Measurements from ENCODE around the gene LONRF2.
"Not testable (repeated sequence)": the region's sequence is repeated elsewhere in the genome, so short reads cannot be mapped to it uniquely, and the experiment has no call there.

GRCh38 chr2:100342466-100342865 is 20.2 kb upstream of the LONRF2 start:
- not testable (repeated sequence) for TF ChIP-seq CTCF, POLR2A (IDR thresholded peaks at IDR 0.05)
